A673 (cell line): ENCODE measurements around the gene RNF8. TPM values are rescaled to one million over a fixed set of nuclear protein-coding genes. Genes with fewer than 3 reads are reported as not detected.

ENCODE experiments used
- BruUV-seq: library from RNA; stranded (reverse); fragments of 400-500 nt; replicated peaks from 2 replicates; lab custom pipeline; 2021; lab: Mats Ljungman, UMichigan
- CTCF ChIA-PET: fragments of 300-600 bp; sonication (Branson Sonifier 250); formaldehyde crosslinking; loops from one replicate; lab custom pipeline; 2022; ENCODE audit warnings: antibody characterized with exemption; lab: Charles Lee
- POLR2A ChIA-PET: fragments of 300-600 bp; sonication (Branson Sonifier 250); formaldehyde crosslinking; loops from one replicate; lab custom pipeline; 2022; ENCODE audit warnings: antibody characterized with exemption; ENCODE audit not compliant: low non-redundant PET; lab: Charles Lee
- DNase-seq: peaks from one replicate; pipeline ENCODE4 v3.0.0-alpha.2; 2015; ENCODE audit warnings: low spot score
- H3K27ac ChIP-seq: fragments of 200-600 bp; sonication (generic); 2 replicates; pipeline ENCODE4 v1.5.1; 2016; ENCODE audit warnings: mixed run types, low read depth, mild to moderate bottlenecking, mixed read lengths, antibody characterized with exemption, low read length; ENCODE audit not compliant: poor library complexity, severe bottlenecking
- H3K27me3 ChIP-seq: fragments of 200-600 bp; sonication (generic); replicated peaks from 2 replicates; pipeline ENCODE4 v1.6.1; 2017; ENCODE audit warnings: mixed run types, low read depth, mild to moderate bottlenecking, mixed read lengths, antibody characterized with exemption, low read length; ENCODE audit not compliant: insufficient read depth, poor library complexity
- H3K36me3 ChIP-seq: fragments of 200-600 bp; sonication (generic); 2 replicates; pipeline ENCODE4 v1.6.1; 2016; ENCODE audit warnings: mixed run types, mild to moderate bottlenecking, mixed read lengths, antibody characterized with exemption, low read length; ENCODE audit not compliant: insufficient read depth, poor library complexity, severe bottlenecking
- H3K4me1 ChIP-seq: fragments of 200-600 bp; sonication (generic); 2 replicates; pipeline ENCODE4 v1.6.1; 2017; ENCODE audit warnings: mixed run types, mild to moderate bottlenecking, mixed read lengths, antibody characterized with exemption, low read length; ENCODE audit not compliant: insufficient read depth, poor library complexity, severe bottlenecking
- H3K4me3 ChIP-seq: fragments of 200-600 bp; sonication (generic); 2 replicates; pipeline ENCODE4 v1.5.1; 2016; ENCODE audit warnings: low read depth, mixed run types, mild to moderate bottlenecking, mixed read lengths, low read length; ENCODE audit not compliant: poor library complexity, severe bottlenecking
- H3K9me3 ChIP-seq: fragments of 200-600 bp; sonication (generic); 2 replicates; pipeline ENCODE4 v1.6.1; 2016; ENCODE audit warnings: mixed run types, low read depth, mild to moderate bottlenecking, mixed read lengths, antibody characterized with exemption, low read length; ENCODE audit not compliant: poor library complexity, severe bottlenecking
- CTCF ChIP-seq: fragments of 300-800, 200-600 bp; sonication (generic); conservative IDR thresholded peaks from 2 replicates; pipeline ENCODE4 v1.5.1; 2017; ENCODE audit warnings: low read depth, mild to moderate bottlenecking, antibody characterized with exemption, low read length, moderate library complexity, mixed read lengths
- EZH2 ChIP-seq: fragments of 200-600 bp; sonication (generic); IDR thresholded peaks from 2 replicates; pipeline ENCODE4 v1.6.1; 2017; ENCODE audit warnings: borderline replicate concordance, low read depth, mild to moderate bottlenecking, mixed read lengths, antibody characterized with exemption, low read length; ENCODE audit not compliant: poor library complexity, severe bottlenecking
- intact Hi-C: fragments of 100-400 bp; cut with micrococcal nuclease; formaldehyde crosslinking; loops from one replicate; pipeline ENCODE4 v1.10.0; 2022; ENCODE audit not compliant: unreplicated experiment
- total RNA-seq: library from RNA; stranded (reverse); gene quantifications from 2 replicates; pipeline ENCODE4 v1.2.3, GENCODE V29; 2021

Gene RNF8
- total RNA-seq, 1 experiment from 2014 or later, result 25.6 TPM

DNA sequence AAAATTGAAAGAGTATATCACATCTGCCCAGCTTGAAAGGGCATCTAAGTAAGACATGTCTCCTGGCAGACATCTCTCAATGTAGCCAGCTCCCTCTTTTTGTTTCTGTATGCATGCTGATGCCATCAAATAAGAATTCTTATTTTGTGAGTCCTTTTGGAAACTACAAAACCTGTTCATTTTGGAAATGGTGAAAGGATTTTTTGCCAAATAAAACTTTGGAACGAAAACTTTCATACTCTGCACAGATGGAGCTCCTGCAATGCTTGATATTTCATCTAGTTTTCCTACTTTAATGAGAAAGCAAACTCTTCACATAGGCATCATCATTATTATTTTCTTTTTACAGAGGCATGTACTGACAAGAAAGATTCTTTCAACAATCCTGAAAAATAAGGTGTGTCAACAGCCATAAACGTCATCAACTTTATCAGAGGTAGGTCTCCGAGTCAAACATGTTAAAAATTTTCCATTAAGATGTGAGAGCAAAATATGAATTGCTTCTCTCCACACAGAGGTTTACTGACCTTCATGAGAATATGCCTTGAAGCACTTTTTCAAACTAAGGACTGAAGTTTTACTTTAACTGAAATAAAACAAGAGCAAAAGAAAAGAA lies 53.1 kb downstream of the RNF8 start:
- Histone ChIP-seq H3K27ac (no peak overlapping the region), H3K36me3 (no peaks in the 10 kb centered on the region), H3K4me3 (no peak overlapping the region), H3K9me3 (no peaks in the 10 kb centered on the region), H3K27me3 (no peaks in the 10 kb centered on the region), H3K4me1 (no peaks in the 10 kb centered on the region)
- no peak for TF ChIP-seq EZH2
- TF ChIP-seq CTCF, result no peak
- ChIA-PET POLR2A (no interaction called here), CTCF (no interaction called here)
- BruUV-seq, result no TSS peak
- DNase-seq, result no peak
- intact Hi-C loops, result no loop called here

DNA sequence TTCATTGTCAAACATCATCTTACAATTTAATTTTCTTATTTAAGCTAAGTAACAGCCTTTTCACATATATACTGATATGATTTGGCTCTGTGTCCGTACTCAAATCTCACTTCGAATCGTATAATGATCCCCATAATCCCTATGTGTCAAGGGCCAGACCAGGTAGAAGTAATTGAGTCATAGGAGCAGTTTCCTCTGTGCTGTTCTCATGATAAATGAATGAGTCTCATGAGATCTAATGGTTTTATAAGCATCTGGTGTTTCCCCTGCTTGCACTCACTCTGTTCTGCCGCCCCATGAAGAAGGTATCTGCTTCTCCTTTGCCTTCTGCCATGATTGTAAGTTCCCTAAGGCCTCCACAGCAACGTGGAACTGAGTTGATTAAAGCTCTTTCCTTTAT lies 54.2 kb downstream of the RNF8 start:
- no peaks in the 10 kb centered on the region for H3K4me1 ChIP-seq
- TF ChIP-seq EZH2 (no peak), CTCF (no peak)
- no peaks in the 10 kb centered on the region for H3K9me3 ChIP-seq
- intact Hi-C loops, result no loop called here
- no TSS peak for BruUV-seq
- H3K27ac ChIP-seq, result no peak overlapping the region
- CTCF ChIA-PET, result no interaction called here
- H3K4me3 ChIP-seq, result no peak overlapping the region
- no peak for DNase-seq
- POLR2A ChIA-PET, result no interaction called here
- H3K27me3 ChIP-seq, result no peaks in the 10 kb centered on the region
- H3K36me3 ChIP-seq, result no peaks in the 10 kb centered on the region

- no peak for DNase-seq
- Histone ChIP-seq H3K9me3 (no peaks in the 10 kb centered on the region), H3K4me1 (no peaks in the 10 kb centered on the region), H3K4me3 (no peak overlapping the region), H3K27me3 (no peaks in the 10 kb centered on the region), H3K27ac (no peak overlapping the region), H3K36me3 (no peaks in the 10 kb centered on the region)
- no peak for TF ChIP-seq CTCF
- TF ChIP-seq EZH2, result no peak
- CTCF ChIA-PET, result no interaction called here
- POLR2A ChIA-PET, result no interaction called here
- intact Hi-C loops, result no loop called here
- no TSS peak for BruUV-seq
These were observed 55.7 kb downstream of the RNF8 start for GRCh38 chr6:37409501-37409900.
